ENCODE data around the gene RAB1A. TPM values are rescaled to one million over a fixed set of nuclear protein-coding genes. Genes with fewer than 3 reads are reported as not detected.

The RAB1A gene
- total and polyA plus RNA-seq, 2 of the 13 experiments (the other 11 are each of a cell fraction or from before 2014, with no cell fraction given) = 206 to 226 TPM

DNA sequence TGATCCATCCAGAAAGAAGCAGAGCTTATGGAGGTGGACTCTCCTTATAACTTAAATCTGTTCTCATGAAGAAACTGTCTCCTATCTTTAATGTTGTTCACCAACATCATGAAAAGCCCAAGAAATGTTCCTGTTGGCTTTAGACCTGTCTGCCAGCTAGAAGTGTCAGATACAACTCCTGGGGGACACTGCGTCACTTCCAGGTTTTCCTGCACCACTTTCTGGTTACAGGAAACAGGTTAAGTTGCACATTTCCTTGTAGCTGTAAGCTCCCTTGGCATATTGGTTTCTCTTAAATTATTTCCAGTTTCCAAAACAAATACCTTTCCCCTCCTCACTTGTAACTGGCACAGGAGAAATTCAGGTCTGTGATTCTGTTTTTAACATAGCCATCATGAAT lies 70.8 kb downstream of the RAB1A start:
- CTCF ChIA-PET (ENCODE audit: low intra/inter-chr PET ratio, low total read pairs) = no interaction called here
- no peak for FAIRE-seq
- in situ Hi-C loops (cut with HindIII; ENCODE audit: extremely low pct_ligation_motif_present, low pct_unique_long_range_greater_than_20kb) = loop anchor here (25.0 kb wide), 1 partner anchor 503 kb away; no protein-coding TSS in a partner anchor
- TF ChIP-seq, protein P1, sequence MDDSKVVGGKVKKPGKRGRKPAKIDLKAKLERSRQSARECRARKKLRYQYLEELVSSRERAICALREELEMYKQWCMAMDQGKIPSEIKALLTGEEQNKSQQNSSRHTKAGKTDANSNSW (CRISPR knock-in tag; IDR thresholded peaks at IDR 0.05; ENCODE audit: borderline replicate concordance) = no peak
- TF ChIP-seq ATRX (CRISPR knock-in tag; IDR thresholded peaks at IDR 0.05; ENCODE audit: borderline replicate concordance) = no peak
- no peak for TF ChIP-seq ELF3 (CRISPR knock-in tag; IDR thresholded peaks at IDR 0.05)
- TF ChIP-seq, protein P2, sequence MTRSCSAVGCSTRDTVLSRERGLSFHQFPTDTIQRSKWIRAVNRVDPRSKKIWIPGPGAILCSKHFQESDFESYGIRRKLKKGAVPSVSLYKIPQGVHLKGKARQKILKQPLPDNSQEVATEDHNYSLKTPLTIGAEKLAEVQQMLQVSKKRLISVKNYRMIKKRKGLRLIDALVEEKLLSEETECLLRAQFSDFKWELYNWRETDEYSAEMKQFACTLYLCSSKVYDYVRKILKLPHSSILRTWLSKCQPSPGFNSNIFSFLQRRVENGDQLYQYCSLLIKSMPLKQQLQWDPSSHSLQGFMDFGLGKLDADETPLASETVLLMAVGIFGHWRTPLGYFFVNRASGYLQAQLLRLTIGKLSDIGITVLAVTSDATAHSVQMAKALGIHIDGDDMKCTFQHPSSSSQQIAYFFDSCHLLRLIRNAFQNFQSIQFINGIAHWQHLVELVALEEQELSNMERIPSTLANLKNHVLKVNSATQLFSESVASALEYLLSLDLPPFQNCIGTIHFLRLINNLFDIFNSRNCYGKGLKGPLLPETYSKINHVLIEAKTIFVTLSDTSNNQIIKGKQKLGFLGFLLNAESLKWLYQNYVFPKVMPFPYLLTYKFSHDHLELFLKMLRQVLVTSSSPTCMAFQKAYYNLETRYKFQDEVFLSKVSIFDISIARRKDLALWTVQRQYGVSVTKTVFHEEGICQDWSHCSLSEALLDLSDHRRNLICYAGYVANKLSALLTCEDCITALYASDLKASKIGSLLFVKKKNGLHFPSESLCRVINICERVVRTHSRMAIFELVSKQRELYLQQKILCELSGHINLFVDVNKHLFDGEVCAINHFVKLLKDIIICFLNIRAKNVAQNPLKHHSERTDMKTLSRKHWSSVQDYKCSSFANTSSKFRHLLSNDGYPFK (CRISPR knock-in tag; IDR thresholded peaks at IDR 0.05; ENCODE audit: borderline replicate concordance) = no peak
- TF ChIP-seq ZNF615 (CRISPR knock-in tag; IDR thresholded peaks at IDR 0.05; ENCODE audit: borderline replicate concordance) = no peak
- TF ChIP-seq, protein P3, sequence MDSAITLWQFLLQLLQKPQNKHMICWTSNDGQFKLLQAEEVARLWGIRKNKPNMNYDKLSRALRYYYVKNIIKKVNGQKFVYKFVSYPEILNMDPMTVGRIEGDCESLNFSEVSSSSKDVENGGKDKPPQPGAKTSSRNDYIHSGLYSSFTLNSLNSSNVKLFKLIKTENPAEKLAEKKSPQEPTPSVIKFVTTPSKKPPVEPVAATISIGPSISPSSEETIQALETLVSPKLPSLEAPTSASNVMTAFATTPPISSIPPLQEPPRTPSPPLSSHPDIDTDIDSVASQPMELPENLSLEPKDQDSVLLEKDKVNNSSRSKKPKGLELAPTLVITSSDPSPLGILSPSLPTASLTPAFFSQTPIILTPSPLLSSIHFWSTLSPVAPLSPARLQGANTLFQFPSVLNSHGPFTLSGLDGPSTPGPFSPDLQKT (CRISPR knock-in tag; IDR thresholded peaks at IDR 0.05; ENCODE audit: borderline replicate concordance) = no peak
- no peak for TF ChIP-seq ZNF292 (CRISPR knock-in tag; IDR thresholded peaks at IDR 0.05; ENCODE audit: borderline replicate concordance, low read depth)
- no peak for TF ChIP-seq ZNF558 (CRISPR knock-in tag; IDR thresholded peaks at IDR 0.05; ENCODE audit: borderline replicate concordance)
- TF ChIP-seq ZNF850 (CRISPR knock-in tag; conservative IDR thresholded peaks at IDR 0.05) = no peak
- TF ChIP-seq ZC3H13 (CRISPR knock-in tag; IDR thresholded peaks at IDR 0.05) = no peak
- TF ChIP-seq YEATS4 (CRISPR knock-in tag; IDR thresholded peaks at IDR 0.05; ENCODE audit: borderline replicate concordance) = no peak
- TF ChIP-seq TBX2 (CRISPR knock-in tag; IDR thresholded peaks at IDR 0.05; ENCODE audit: borderline replicate concordance) = no peak
- no peak for TF ChIP-seq ZNF776 (CRISPR knock-in tag; IDR thresholded peaks at IDR 0.05)
- Histone ChIP-seq H3K9me3 (ENCODE audit: low read length) (no peaks in the 10 kb centered on the region), H3K36me3 (replicated peaks in 1 of 2; ENCODE audit: control insufficient read depth in 1 of 2, insufficient read depth in 2 of 2, low read length in 2 of 2) (no peaks in the 10 kb centered on the region; a peak in 1 of 5 replicates), H3K9ac (ENCODE audit: insufficient read depth, low read depth, low read length) (no peak overlapping the region), H3K79me2 (ENCODE audit: insufficient read depth, low read length) (peaks cover 69% of the 10 kb centered on the region), H2AFZ (ENCODE audit: low read length) (no peak overlapping the region), H3K4me2 (ENCODE audit: low read depth, low read length) (no peak overlapping the region), H4K20me1 (ENCODE audit: insufficient read depth, low read length) (peaks cover 4% of the 10 kb centered on the region; the same call in 1 of the 2 replicates), H3K27ac (ENCODE audit: extremely low read length, insufficient read depth, low read length) (no peak overlapping the region), H3K27me3 (ENCODE audit: control insufficient read depth in 1 of 2, insufficient read depth in 2 of 2, low read length in 2 of 2) (no peaks in the 10 kb centered on the region; a peak in 1 of 5 replicates), H3K4me1 (ENCODE audit: insufficient read depth, low read length) (peaks cover 85% of the 10 kb centered on the region), H3K4me3 (replicated peaks in 1 of 3; ENCODE audit: insufficient read depth in 1 of 3, low read depth in 2 of 3, low read length in 3 of 3) (no peak overlapping the region)
- POLR2A ChIA-PET = interaction anchor here (0.7 to 1.4 kb wide), 3 partner anchors 14 to 142 kb away, joined by 3 to 4 read pairs (median 3); no protein-coding TSS in a partner anchor
- ATAC-seq = no peak
- DNase-seq (ENCODE audit: low spot score) = no peak
- intact Hi-C loops (cut with micrococcal nuclease; ENCODE audit: unreplicated experiment) = loop anchor here (5.0 to 10.0 kb wide), 2 partner anchors 73 to 516 kb away; partner anchors contain the start of gene RAB1A
- BruUV-seq (replicated peaks) = no TSS peak
- 96% methylated on average over 1 of the region's 1 CpG for WGBS (ENCODE audit: low lambda C conversion rate)
